AG09319 (cell line): ENCODE measurements around the gene ZDHHC11B.
"Not testable (repeated sequence)": the region's sequence is repeated elsewhere in the genome, so short reads cannot be mapped to it uniquely, and the experiment has no call there.

ENCODE experiments used
- DNase-seq: peaks from one replicate; pipeline ENCODE4 v3.0.0-alpha.2; 2010; ENCODE audit warnings: low read depth; ENCODE audit errors: extremely low read depth
- TF ChIP-seq, protein P1 (sequence below): IDR thresholded peaks from 2 replicates; pipeline ENCODE4 v1.5.1; 2011; ENCODE audit warnings: low read depth, mild to moderate bottlenecking, inconsistent platforms, low read length, moderate library complexity

Gene ZDHHC11B

DNA sequence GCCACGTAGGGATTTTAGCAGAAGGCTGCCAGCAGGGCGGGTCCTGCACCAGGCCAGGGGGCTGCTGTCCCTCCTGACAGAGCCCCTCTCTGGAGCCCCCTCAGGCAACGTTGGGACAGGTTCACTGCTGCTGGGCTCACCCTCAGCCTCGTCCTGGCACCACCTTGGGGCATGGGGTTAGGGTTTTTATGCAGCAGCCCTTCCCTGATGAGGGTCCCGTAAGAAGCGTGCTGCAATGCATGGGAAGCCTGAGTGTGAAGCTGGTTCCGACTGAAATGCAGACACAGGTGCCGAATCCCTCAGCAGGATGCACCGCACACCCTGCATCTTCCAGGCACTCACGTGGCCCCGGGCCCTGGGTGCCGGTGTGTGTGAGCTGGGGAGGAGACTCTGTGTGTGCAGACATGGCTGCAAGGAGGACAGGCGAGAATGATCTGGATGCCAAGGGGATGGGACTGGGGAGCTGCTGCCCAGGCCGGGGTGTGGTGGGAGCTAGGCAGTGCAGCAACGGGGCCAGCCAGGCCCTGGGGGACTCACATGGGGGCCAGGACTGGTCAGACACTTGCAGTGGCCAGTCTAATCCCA, 27.1 kb downstream of the ZDHHC11B start:
- no peak for DNase-seq
- TF ChIP-seq, protein P1, sequence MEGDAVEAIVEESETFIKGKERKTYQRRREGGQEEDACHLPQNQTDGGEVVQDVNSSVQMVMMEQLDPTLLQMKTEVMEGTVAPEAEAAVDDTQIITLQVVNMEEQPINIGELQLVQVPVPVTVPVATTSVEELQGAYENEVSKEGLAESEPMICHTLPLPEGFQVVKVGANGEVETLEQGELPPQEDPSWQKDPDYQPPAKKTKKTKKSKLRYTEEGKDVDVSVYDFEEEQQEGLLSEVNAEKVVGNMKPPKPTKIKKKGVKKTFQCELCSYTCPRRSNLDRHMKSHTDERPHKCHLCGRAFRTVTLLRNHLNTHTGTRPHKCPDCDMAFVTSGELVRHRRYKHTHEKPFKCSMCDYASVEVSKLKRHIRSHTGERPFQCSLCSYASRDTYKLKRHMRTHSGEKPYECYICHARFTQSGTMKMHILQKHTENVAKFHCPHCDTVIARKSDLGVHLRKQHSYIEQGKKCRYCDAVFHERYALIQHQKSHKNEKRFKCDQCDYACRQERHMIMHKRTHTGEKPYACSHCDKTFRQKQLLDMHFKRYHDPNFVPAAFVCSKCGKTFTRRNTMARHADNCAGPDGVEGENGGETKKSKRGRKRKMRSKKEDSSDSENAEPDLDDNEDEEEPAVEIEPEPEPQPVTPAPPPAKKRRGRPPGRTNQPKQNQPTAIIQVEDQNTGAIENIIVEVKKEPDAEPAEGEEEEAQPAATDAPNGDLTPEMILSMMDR = no peak

DNA sequence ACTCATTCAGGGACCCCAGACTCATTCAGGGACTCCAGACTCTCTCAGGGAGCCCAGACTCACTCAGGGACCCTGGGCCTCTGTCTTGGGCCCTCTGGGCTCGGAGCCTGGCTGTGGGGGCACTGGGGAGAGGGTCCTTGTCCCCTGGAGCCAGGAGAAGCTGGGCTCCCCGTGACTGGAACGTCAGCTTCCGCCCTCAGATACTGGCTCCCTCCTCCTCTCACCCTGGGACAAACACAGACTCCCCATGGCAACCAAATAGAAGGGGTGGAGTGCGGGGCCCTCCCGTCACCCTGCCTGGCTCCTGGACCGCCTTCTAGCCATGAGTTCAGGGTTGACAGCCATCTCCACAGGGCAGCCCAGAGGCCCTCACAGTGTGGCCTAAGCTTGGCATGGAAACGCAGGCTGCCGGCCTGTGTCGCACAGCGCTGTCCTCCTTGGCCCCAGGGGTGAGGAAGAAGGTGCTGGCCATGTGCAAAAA, 27.6 kb downstream of the ZDHHC11B start:
- TF ChIP-seq, protein P1 = no peak
- no peak for DNase-seq

DNA sequence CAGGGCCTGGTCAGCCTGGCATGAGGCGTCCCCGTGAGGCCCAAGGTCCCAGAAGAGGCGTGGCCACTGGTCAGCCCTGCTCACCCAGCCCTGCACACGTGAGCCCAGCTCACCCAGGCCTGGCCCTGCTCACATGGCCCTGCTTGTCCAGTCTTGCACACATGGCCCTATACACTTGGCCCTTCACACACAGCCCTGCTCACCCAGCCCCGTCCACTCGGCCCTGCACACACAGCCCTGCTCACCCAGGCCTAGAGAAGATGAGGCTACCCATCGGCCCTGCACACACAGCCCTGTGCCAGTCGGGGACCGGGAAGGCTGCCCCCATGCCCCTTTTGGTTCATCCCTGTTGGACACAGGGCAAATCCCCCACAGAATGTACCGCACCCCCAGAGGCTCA, 28.4 kb downstream of the ZDHHC11B start:
- no peak for DNase-seq
- TF ChIP-seq, protein P1 = no peak

DNA sequence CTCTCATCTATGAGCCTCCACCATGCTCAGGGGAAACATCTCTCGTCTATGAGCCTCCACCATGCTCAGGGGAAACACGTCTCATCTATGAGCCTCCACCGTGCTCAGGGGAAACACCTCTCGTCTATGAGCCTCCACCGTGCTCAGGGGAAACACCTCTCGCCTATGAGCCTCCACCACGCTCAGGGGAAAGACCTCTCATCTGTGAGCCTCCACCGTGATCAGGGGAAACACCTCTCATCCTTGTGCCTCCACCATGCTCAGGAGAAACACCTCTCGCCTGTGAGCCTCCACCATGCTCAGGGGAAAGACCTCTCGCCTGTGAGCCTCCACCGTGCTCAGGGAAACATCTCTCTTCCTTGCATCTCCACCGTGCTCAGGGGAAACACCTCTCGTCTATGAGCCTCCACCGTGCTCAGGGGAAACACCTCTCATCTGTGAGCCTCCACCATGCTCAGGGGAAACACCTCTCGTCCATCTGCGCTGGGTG, 30.3 kb downstream of the ZDHHC11B start:
- not testable (repeated sequence) for DNase-seq

DNA sequence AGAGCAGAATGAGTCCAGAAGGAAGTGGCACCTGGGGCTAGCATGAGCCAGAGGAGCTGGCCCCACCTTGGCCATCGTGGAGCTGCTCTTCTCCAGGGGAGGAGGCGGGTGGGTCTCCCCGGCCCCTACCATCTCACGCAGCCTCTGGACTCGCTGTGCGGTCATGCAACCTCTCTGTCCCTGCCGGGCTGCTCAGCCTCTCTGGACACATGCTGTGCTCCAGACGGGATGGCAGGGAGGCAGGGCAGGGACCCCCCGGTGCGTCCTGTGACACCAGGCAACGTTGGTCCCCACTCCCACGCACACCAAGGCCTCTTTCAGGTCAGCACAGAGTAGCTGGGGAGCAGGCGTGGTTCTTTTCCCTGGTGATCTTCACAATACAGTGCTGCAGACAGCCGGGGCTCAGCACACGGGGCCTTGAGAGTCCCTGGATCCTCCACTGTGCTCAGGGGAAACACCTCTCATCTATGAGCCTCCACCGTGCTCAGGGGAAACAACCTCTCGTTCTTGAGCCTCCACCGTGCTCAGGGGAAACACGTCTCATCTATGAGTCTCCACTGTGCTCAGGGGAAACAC, 30.9 kb downstream of the ZDHHC11B start:
- DNase-seq = not testable (repeated sequence)

DNA sequence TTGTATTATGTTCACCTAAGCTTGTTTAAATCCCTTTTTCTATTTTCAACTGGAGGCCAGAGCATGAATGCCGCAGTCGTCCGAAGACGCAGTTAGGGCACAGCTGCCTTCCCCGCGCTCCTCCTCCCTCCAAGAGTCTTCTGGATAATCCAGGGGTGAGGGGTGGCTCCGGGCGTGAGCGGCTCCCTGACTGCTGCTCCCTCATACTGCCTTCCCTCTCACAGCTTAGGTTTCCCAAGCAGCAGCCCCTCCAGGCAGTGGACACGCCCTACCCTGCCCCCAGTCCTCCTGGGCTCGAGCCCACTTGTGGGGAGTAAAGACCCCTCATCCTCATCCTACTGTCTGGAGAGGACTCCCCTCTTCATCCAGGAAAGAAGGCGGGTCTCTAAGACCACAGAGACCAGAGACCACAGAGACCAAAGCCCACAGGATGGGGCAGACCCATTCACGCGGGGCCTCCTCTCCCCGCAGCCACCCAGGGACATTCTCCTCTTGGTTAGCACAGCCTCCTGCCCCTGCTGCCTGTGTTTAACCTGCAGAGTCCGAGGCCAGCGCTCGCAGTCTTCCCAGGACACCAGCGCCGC, 31.9 kb downstream of the ZDHHC11B start:
- DNase-seq = not testable (repeated sequence)

DNA sequence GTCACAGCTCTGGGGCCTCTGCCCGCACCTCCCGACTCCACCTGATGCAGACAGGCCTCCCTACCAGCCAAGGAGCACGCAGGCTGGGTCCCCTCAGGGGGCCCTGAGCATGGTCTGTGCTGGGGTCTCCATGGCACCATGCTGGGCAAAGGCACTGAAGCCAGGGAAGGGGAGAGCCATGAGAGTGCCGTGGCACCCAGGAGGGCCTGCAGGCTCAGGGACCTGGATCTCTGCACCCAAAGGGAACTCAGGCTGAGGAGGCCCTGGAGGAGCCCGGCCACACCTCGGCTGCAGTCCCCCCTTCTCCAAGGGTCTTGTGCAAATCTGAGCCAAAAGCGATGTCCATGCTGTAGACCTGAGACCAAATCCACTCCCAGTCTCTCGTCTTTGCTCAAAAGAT, 32.5 kb downstream of the ZDHHC11B start:
- not testable (repeated sequence) for DNase-seq

DNA sequence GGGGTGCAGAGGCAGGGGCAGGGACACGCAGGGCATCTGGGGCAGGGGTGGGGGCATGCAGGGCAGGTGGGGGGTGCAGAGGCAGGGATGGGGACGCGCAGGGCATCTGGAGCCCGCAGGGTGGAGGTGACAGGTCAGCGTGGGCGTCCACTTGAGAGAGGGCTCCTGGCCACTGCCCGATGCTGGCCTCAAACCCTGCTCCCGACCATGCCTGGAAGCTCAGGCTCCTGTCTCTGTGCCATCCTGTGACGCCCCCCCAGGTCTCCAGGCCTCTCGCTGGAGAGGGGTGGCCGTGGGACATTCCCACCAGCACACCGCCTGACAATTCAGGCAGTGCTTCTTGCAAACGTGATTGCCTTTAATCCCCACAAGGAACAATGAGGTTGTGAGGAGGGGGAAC, 33.0 kb downstream of the ZDHHC11B start:
- TF ChIP-seq, protein P1 = no peak
- no peak for DNase-seq

DNA sequence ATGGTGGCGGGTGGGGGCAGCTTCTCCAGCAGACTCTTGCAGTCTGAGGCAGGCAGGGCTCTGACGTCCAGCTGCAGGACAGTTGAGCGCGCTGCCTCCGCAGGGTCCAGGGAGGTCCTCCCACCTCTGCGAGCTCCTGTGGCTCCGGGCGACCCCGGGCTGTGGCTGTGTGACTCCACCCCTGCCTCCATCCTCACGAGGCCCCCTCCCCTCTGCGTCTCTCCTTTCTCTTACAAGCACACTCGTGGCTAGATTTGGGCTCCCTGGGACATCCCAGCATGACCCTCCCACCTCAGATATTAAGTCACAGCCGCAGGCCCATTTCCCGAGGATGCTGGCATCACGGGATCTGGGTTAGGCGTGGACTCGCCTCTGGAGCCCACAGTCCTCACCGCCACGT, 34.3 kb downstream of the ZDHHC11B start:
- not testable (repeated sequence) for DNase-seq

DNA sequence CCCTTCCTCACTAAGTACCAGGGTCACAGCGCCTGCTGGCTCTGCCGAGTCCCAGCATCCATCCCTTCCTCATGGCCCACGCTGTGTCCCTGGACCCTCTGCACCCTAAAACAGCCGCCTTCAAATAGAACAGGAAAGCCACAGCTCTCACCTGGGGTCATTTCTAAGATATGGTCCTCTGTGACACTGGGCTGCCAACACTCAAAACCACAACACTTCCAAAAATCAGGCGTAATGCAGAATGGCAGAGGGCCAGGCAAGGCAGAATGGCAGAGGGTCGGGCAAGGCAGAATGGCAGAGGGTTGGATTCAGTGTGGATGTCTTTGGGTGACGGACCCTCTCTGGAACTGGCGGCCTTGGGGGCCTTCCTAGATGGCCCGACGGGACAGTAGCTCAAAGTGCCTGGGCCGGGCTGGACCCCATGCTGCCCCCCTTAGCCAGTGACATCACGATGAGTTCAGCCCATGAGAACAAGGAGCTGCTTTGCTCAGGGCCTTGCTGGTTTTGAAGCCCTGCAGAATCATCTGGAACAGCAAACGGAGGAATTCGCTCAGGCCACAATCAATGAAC, 35.3 kb downstream of the ZDHHC11B start:
- DNase-seq = no peak
- TF ChIP-seq, protein P1 = no peak

DNA sequence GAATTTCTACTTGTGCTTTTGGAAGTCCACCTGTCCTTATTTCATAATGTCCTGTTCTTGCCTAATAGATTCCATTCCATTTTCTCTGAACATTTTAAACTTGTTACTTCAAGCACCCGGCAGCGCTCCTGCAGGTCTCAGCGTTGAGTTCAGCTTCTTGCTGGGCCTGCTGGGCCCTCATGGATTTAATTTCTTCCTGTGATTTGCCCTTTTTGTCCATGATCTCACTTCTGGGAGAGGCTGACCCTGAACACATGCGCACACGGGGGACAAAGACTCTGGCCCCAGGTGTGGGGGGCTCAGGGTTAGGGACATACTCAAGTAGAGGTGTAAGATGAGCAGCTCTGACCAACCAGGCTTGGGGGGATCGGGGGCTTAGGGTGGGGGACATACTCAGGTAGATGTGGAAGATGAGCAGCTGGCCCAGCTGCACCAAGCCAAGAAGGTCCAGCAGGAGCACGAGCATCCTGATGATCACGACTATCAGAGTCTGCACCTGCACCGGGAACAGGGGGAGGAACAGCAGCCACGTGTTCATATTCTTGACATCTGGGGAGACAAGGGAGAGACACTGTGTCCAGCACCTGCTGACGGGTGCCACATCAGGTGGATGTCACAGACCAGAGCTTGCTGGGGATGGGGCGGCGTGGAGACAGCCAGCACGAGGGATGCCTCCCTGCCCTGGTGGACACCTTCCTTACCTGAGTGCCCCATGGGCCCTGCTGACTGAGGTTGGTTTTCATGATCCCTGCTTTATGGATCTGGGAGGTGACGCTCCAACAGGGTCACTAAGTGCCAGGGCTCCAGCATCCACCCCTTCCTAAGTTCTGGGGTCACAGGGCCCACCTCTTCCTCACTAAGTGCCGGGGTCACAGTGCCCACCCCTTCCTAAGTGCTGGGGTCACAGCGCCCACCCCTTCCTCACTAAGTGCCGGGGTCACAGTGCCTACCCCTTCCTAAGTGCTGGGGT, 36.2 kb downstream of the ZDHHC11B start:
- not testable (repeated sequence) for DNase-seq

DNA sequence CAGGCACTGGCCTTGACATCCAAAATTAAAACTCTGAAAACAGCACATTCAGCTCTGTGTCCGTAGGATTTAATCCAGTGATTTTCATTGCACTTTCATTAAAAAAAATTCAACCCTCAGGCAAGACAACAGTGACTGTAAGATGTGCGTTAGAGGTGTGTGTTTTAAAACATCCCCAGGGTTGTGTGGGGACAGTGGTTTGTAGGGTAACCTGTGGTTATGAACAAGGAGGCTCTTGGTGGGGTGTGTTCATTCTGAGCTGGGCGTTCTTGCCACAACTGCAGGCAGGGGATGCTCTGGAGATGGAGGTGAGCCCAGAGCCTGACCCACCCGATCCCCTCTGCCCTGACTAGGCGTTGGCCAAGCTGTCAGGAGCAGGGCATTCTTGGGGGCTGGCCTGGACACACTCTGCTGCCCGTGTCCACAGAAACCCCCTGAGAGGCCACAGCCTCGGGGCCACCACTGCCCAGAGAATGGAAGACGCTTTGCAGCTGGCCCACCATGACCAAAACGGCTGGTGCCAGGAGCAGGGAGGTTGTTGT, 37.2 kb downstream of the ZDHHC11B start:
- DNase-seq = not testable (repeated sequence)
